GM21717 (cell line): Measurements from ENCODE around the gene P4HA1.

Experiments
- ATAC-seq: cut with Tn5 transposase; IDR thresholded peaks from one replicate; pipeline ENCODE4 v1.9.1; 2021; ENCODE audit warnings: mild to moderate bottlenecking, moderate library complexity; ENCODE audit not compliant: unreplicated experiment

The P4HA1 gene

GRCh38 chr10:72981882-72982529 is 114.7 kb downstream of the P4HA1 start:
- ATAC-seq: no peak

GRCh38 chr10:72981028-72981881 is 115.4 kb downstream of the P4HA1 start:
- ATAC-seq: no peak

GRCh38 chr10:72980348-72980747 is 116.3 kb downstream of the P4HA1 start:
- no peak for ATAC-seq

- ATAC-seq: no peak
Observed at GRCh38 chr10:72979709-72980108, 117.0 kb downstream of the P4HA1 start.

- no peak for ATAC-seq
Observed at GRCh38 chr10:72976886-72977285, 119.8 kb downstream of the P4HA1 start.
